Neural cell (in vitro differentiated cells): ENCODE measurements around the gene BTN2A1.
"Not testable (repeated sequence)": the region's sequence is repeated elsewhere in the genome, so short reads cannot be mapped to it uniquely, and the experiment has no call there.

ENCODE experiments used
- CTCF ChIP-seq: fragments of 450-650 bp; IDR thresholded peaks from 2 replicates; pipeline ENCODE4 v1.5.1; 2014; ENCODE audit warnings: antibody characterized with exemption, mild to moderate bottlenecking, moderate library complexity; ENCODE audit not compliant: poor library complexity, severe bottlenecking
- EP300 ChIP-seq: fragments of 450-650 bp; conservative IDR thresholded peaks from 2 replicates; pipeline ENCODE4 v1.6.1; 2014; ENCODE audit warnings: antibody characterized with exemption, mild to moderate bottlenecking, moderate library complexity; ENCODE audit not compliant: poor library complexity, severe bottlenecking
- EZH2 ChIP-seq: fragments of 200-600, 300-800 bp; shearing (Covaris generic), sonication (generic); IDR thresholded peaks from 2 replicates; pipeline ENCODE4 v1.6.1; 2014; ENCODE audit warnings: antibody characterized with exemption, low read length, borderline replicate concordance, mild to moderate bottlenecking; ENCODE audit not compliant: insufficient read depth, poor library complexity, severe bottlenecking
- POLR2AphosphoS5 ChIP-seq: IDR thresholded peaks from 2 replicates; pipeline ENCODE4 v1.6.1; 2012
- RAD21 ChIP-seq: fragments of 450-650 bp; conservative IDR thresholded peaks from 2 replicates; pipeline ENCODE4 v1.6.1; 2014; ENCODE audit warnings: antibody characterized with exemption, mild to moderate bottlenecking, moderate library complexity

- TF ChIP-seq CTCF, RAD21, POLR2AphosphoS5, EP300, EZH2: not testable (repeated sequence)
Observed at GRCh38 chr6:26418077-26418476, 39.7 kb upstream of the BTN2A1 start.
